ENCODE measurements around the gene ST7. TPM values are rescaled to one million over a fixed set of nuclear protein-coding genes. Genes with fewer than 3 reads are reported as not detected.

The ST7 gene
- polyA plus RNA-seq, 2 of the 4 experiments (the other 2 are of a cell fraction), result 16.2 to 26.0 TPM

DNA sequence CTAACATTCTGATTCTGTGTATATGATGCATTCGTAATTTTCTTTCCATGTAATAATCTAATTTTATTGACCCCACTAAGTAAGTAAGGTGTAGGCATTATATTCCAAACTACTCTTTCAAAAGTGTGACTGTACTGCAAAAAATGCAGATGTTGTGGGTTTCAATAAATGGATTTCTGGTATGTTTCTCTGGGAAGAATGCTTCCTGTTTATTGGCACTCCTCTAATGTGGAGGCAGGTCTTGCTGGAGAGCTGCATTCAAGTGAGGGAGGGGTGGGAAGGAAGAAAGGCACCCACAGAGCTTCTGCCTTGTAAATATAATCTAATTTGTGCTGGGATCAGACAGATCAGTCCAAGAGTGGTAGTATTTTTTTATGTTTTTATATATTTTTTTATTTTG, 23.9 kb downstream of the ST7 start:
- no peak for ATAC-seq
- ChIA-PET POLR2A (no interaction called here), CTCF (interaction anchor here (0.8 kb wide), 1 partner anchor 11 kb away, joined by 3 read pairs; no protein-coding TSS in a partner anchor)
- Histone ChIP-seq H3K4me2 (no peak overlapping the region), H3K27ac (no peak overlapping the region), H3K4me3 (no peak overlapping the region), H3K4me1 (no peaks in the 10 kb centered on the region), H3K9me3 (no peaks in the 10 kb centered on the region)
- no peak for DNase-seq (ENCODE audit: low read depth in 1 of 2, low spot score in 1 of 2)
- 94% methylated on average over 1 of the region's 1 CpG for WGBS (ENCODE audit: missing lambda C conversion rate)
- TF ChIP-seq RNF2 (IDR thresholded peaks at IDR 0.05; ENCODE audit: borderline replicate concordance, low read depth) (no peak), TP53 (CRISPR knock-in tag; IDR thresholded peaks at IDR 0.05) (no peak), RARB (CRISPR knock-in tag; IDR thresholded peaks at IDR 0.05) (no peak), KDM1A (IDR thresholded peaks at IDR 0.05; ENCODE audit: low read depth) (no peak), SREBF2 (IDR thresholded peaks at IDR 0.05) (no peak), POLR2A (IDR thresholded peaks at IDR 0.05; ENCODE audit: low read length) (no peak), MYC (IDR thresholded peaks at IDR 0.05; ENCODE audit: borderline replicate concordance, low read length) (no peak), NR3C1 (IDR thresholded peaks at IDR 0.05) (no peak), ZFP36 (IDR thresholded peaks at IDR 0.05; ENCODE audit: borderline replicate concordance, partially characterized antibody) (no peak)
- TF ChIP-seq, protein P1, sequence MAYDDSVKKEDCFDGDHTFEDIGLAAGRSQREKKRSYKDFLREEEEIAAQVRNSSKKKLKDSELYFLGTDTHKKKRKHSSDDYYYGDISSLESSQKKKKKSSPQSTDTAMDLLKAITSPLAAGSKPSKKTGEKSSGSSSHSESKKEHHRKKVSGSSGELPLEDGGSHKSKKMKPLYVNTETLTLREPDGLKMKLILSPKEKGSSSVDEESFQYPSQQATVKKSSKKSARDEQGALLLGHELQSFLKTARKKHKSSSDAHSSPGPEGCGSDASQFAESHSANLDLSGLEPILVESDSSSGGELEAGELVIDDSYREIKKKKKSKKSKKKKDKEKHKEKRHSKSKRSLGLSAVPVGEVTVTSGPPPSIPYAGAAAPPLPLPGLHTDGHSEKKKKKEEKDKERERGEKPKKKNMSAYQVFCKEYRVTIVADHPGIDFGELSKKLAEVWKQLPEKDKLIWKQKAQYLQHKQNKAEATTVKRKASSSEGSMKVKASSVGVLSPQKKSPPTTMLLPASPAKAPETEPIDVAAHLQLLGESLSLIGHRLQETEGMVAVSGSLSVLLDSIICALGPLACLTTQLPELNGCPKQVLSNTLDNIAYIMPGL (CRISPR knock-in tag; IDR thresholded peaks at IDR 0.05; ENCODE audit: borderline replicate concordance), result no peak
- TF ChIP-seq, protein P2, sequence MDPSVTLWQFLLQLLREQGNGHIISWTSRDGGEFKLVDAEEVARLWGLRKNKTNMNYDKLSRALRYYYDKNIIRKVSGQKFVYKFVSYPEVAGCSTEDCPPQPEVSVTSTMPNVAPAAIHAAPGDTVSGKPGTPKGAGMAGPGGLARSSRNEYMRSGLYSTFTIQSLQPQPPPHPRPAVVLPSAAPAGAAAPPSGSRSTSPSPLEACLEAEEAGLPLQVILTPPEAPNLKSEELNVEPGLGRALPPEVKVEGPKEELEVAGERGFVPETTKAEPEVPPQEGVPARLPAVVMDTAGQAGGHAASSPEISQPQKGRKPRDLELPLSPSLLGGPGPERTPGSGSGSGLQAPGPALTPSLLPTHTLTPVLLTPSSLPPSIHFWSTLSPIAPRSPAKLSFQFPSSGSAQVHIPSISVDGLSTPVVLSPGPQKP (IDR thresholded peaks at IDR 0.05; ENCODE audit: low read depth, low read length), result no peak
- TF ChIP-seq, protein P3, sequence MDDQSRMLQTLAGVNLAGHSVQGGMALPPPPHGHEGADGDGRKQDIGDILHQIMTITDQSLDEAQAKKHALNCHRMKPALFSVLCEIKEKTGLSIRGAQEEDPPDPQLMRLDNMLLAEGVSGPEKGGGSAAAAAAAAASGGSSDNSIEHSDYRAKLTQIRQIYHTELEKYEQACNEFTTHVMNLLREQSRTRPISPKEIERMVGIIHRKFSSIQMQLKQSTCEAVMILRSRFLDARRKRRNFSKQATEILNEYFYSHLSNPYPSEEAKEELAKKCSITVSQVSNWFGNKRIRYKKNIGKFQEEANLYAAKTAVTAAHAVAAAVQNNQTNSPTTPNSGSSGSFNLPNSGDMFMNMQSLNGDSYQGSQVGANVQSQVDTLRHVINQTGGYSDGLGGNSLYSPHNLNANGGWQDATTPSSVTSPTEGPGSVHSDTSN (IDR thresholded peaks at IDR 0.05), result no peak
- no peak for FAIRE-seq

DNA sequence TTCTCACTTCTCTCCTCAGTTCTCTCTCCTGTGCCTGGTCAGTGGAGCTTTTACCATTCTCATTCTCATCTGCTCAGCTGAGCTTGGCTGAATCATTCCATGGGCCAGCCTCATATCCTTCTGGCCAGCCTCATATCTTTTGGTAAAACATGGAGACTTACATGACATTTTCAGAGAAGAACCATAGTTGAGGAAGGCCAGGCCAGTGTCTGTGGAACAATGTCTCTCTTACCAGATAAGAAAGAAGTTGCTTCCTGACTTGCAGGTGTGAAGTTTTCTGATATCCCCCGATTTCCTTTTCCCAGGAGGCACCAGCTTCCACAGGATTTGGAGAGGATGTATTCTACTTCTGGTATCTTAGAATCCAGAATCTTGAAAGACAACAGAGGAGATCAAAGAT, 24.7 kb downstream of the ST7 start:
- TF ChIP-seq FOXS1 (CRISPR knock-in tag; IDR thresholded peaks at IDR 0.05), result no peak
- TF ChIP-seq, protein P1 (CRISPR knock-in tag; IDR thresholded peaks at IDR 0.05; ENCODE audit: borderline replicate concordance), result no peak
- TF ChIP-seq KDM1A (IDR thresholded peaks at IDR 0.05; ENCODE audit: low read depth), result no peak
- no peak for TF ChIP-seq EP300 (IDR thresholded peaks at IDR 0.05)
- TF ChIP-seq HOXA7 (CRISPR knock-in tag; IDR thresholded peaks at IDR 0.05), result no peak
- no peak for TF ChIP-seq HDAC2 (IDR thresholded peaks at IDR 0.05)
- no peak for TF ChIP-seq EHMT2 (IDR thresholded peaks at IDR 0.05; ENCODE audit: low read depth)
- TF ChIP-seq ZC3H11A (IDR thresholded peaks at IDR 0.05), result no peak
- TF ChIP-seq EHF (CRISPR knock-in tag; IDR thresholded peaks at IDR 0.05), result no peak
- TF ChIP-seq, protein P2 (IDR thresholded peaks at IDR 0.05; ENCODE audit: low read depth, low read length), result no peak
- TF ChIP-seq, protein P4, sequence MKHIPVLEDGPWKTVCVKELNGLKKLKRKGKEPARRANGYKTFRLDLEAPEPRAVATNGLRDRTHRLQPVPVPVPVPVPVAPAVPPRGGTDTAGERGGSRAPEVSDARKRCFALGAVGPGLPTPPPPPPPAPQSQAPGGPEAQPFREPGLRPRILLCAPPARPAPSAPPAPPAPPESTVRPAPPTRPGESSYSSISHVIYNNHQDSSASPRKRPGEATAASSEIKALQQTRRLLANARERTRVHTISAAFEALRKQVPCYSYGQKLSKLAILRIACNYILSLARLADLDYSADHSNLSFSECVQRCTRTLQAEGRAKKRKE (CRISPR knock-in tag; IDR thresholded peaks at IDR 0.05; ENCODE audit: low read depth), result no peak
- TF ChIP-seq TFCP2L1 (CRISPR knock-in tag; IDR thresholded peaks at IDR 0.05), result no peak
- POLR2A ChIA-PET, result no interaction called here
- no peak for FAIRE-seq
- DNase-seq (ENCODE audit: low read depth in 1 of 2, low spot score in 1 of 2), result no peak
- no peaks in the 10 kb centered on the region for H3K9me3 ChIP-seq
- WGBS (ENCODE audit: missing lambda C conversion rate), result 96% methylated on average over 1 of the region's 1 CpG
- H3K4me2 ChIP-seq, result no peak overlapping the region
- CTCF ChIA-PET, result interaction anchor here (0.8 to 1.4 kb wide), 4 partner anchors 9 to 48 kb away, joined by 3 read pairs; no protein-coding TSS in a partner anchor
- H3K4me3 ChIP-seq, result no peak overlapping the region
- ATAC-seq, result no peak
- H3K27ac ChIP-seq, result no peak overlapping the region
- no peaks in the 10 kb centered on the region for H3K4me1 ChIP-seq
